GM23338 (cell line): ENCODE measurements around the gene IL9. TPM values are rescaled to one million over a fixed set of nuclear protein-coding genes. Genes with fewer than 3 reads are reported as not detected.
"Not testable (repeated sequence)": the region's sequence is repeated elsewhere in the genome, so short reads cannot be mapped to it uniquely, and the experiment has no call there.

Experiments
- ATAC-seq: fragments of 200-7000 bp; cut with Tn5 transposase; 3 replicates; pipeline ENCODE4 v1.9.1; 2020
- DNase-seq: peaks from one replicate; pipeline ENCODE4 v3.0.0-alpha.2; 2015; ENCODE audit warnings: low spot score
- H2AFZ ChIP-seq: fragments of 200-600 bp; sonication (generic); 2 replicates; pipeline ENCODE4 v1.8.0; 2016; ENCODE audit warnings: antibody characterized with exemption, mild to moderate bottlenecking, moderate library complexity
- H3F3A ChIP-seq: fragments of 200-600 bp; sonication (generic); replicated peaks from 2 replicates; pipeline ENCODE4 v1.8.0; 2017; ENCODE audit warnings: antibody characterized with exemption, mixed run types, low read depth
- H3K27ac ChIP-seq: fragments of 200-600 bp; sonication (generic); 2 replicates; pipeline ENCODE4 v1.6.1; 2016; ENCODE audit warnings: low read depth
- H3K27me3 ChIP-seq: fragments of 200-600 bp; sonication (generic); 2 replicates; pipeline ENCODE4 v1.8.0; 2016; ENCODE audit warnings: mild to moderate bottlenecking, mixed run types, moderate library complexity; ENCODE audit not compliant: insufficient read depth
- H3K36me3 ChIP-seq: fragments of 200-600 bp; sonication (generic); 2 replicates; pipeline ENCODE4 v1.8.0; 2016; ENCODE audit warnings: mild to moderate bottlenecking; ENCODE audit not compliant: insufficient read depth
- H3K4me1 ChIP-seq: fragments of 200-600 bp; sonication (generic); 2 replicates; pipeline ENCODE4 v1.8.0; 2016; ENCODE audit warnings: mild to moderate bottlenecking, moderate library complexity; ENCODE audit not compliant: insufficient read depth
- H3K4me2 ChIP-seq: fragments of 200-600 bp; sonication (generic); 2 replicates; pipeline ENCODE4 v1.7.1; 2017; ENCODE audit warnings: mixed run types
- H3K4me3 ChIP-seq: fragments of 200-600 bp; sonication (generic); 2 replicates; pipeline ENCODE4 v1.6.1; 2016; ENCODE audit warnings: mixed run types
- H3K79me2 ChIP-seq: fragments of 200-600 bp; sonication (generic); replicated peaks from 2 replicates; pipeline ENCODE4 v1.8.0; 2017; ENCODE audit warnings: mild to moderate bottlenecking; ENCODE audit not compliant: insufficient read depth
- H3K9me2 ChIP-seq: fragments of 200-600 bp; sonication (generic); 2 replicates; pipeline ENCODE4 v1.8.0; 2017; ENCODE audit not compliant: insufficient read depth
- H4K20me1 ChIP-seq: fragments of 200-600 bp; sonication (generic); replicated peaks from 2 replicates; pipeline ENCODE4 v1.8.0; 2017; ENCODE audit warnings: mild to moderate bottlenecking; ENCODE audit not compliant: insufficient read depth
- H3K27ac Mint-ChIP-seq: 2 replicates; pipeline ENCODE4 v1.8.0; 2020; ENCODE audit warnings: inconsistent platforms, mild to moderate bottlenecking, moderate library complexity, mixed read lengths
- H3K27me3 Mint-ChIP-seq: 3 replicates; pipeline ENCODE4 v1.8.0; 2022; ENCODE audit warnings: low read depth, mild to moderate bottlenecking, moderate library complexity, mixed read lengths, inconsistent platforms; ENCODE audit not compliant: insufficient read depth, poor library complexity
- H3K36me3 Mint-ChIP-seq: 3 replicates; pipeline ENCODE4 v1.8.0; 2021; ENCODE audit warnings: low read depth, mild to moderate bottlenecking, inconsistent platforms, moderate library complexity, mixed read lengths
- H3K4me1 Mint-ChIP-seq: 3 replicates; pipeline ENCODE4 v1.8.0; 2020; ENCODE audit warnings: mild to moderate bottlenecking, inconsistent platforms, mixed read lengths
- H3K4me3 Mint-ChIP-seq: 3 replicates; pipeline ENCODE4 v1.8.0; 2021; ENCODE audit warnings: moderate library complexity, mild to moderate bottlenecking, inconsistent platforms, mixed read lengths
- H3K9me3 Mint-ChIP-seq: 3 replicates; pipeline ENCODE4 v1.8.0; 2020; ENCODE audit warnings: moderate library complexity, mild to moderate bottlenecking, inconsistent platforms, mixed read lengths
- CREB1 ChIP-seq: fragments of 250-450 bp; sonication (Bioruptor Pico); IDR thresholded peaks from 2 replicates; pipeline ENCODE4 v1.5.0; 2020; ENCODE audit warnings: low read depth, mild to moderate bottlenecking, moderate library complexity
- CTCF ChIP-seq, 2 experiments: fragments of 200-600 bp in 1 of 2; sonication (generic) in 1 of 2; conservative IDR thresholded peaks; 2 replicates each; pipeline versions ENCODE4 v1.5.1 to v1.6.1; 2016 to 2017; ENCODE audit warnings: antibody characterized with exemption in 2 of 2, low read depth in 2 of 2, mild to moderate bottlenecking in 2 of 2, moderate library complexity in 1 of 2
- EZH2 ChIP-seq: fragments of 200-600 bp; sonication (generic); IDR thresholded peaks from one replicate; pipeline ENCODE4 v1.8.0; 2017; ENCODE audit warnings: antibody characterized with exemption, mild to moderate bottlenecking, low read depth; ENCODE audit not compliant: unreplicated experiment
- EZH2phosphoT487 ChIP-seq: fragments of 200-600 bp; sonication (generic); IDR thresholded peaks from one replicate; pipeline ENCODE4 v1.8.1; 2018; ENCODE audit warnings: antibody characterized with exemption; ENCODE audit not compliant: unreplicated experiment
- JUNB ChIP-seq: IDR thresholded peaks from one replicate; pipeline ENCODE4 v1.6.1; 2016; ENCODE audit warnings: antibody characterized with exemption; ENCODE audit not compliant: unreplicated experiment
- STAT1 ChIP-seq: IDR thresholded peaks from one replicate; pipeline ENCODE4 v1.6.1; 2016; ENCODE audit warnings: antibody characterized with exemption; ENCODE audit not compliant: unreplicated experiment
- ZNF114 ChIP-seq: fragments of 250-450 bp; sonication (Bioruptor Pico); IDR thresholded peaks from 2 replicates; pipeline ENCODE4 v1.5.0; 2020; ENCODE audit warnings: mild to moderate bottlenecking, moderate library complexity
- ZNF331 ChIP-seq: fragments of 250-450 bp; sonication (Bioruptor Pico); IDR thresholded peaks from 2 replicates; pipeline ENCODE4 v1.5.0; 2020; ENCODE audit warnings: low read depth, mild to moderate bottlenecking, moderate library complexity
- polyA plus RNA-seq: library from polyadenylated mRNA; unstranded; fragments of >200 nt; fragmentation: Nextera tagmentation; extraction: Ambion mirVana; gene quantifications from 2 replicates; pipeline ENCODE4 v1.2.1, GENCODE V29; 2016
- total RNA-seq: library from RNA; depleted of rRNA; stranded (reverse); fragments of >200 nt; shearing (Covaris generic); gene quantifications from 2 replicates; pipeline ENCODE4 v1.2.3, GENCODE V29; 2014
- TF ChIP-seq, protein P1 (sequence below): fragments of 250-450 bp; sonication (Bioruptor Pico); IDR thresholded peaks from 2 replicates; pipeline ENCODE4 v1.5.0; 2020; ENCODE audit warnings: mild to moderate bottlenecking, moderate library complexity
- TF ChIP-seq, protein P2 (sequence below): IDR thresholded peaks from one replicate; pipeline ENCODE4 v1.6.1; 2018; ENCODE audit warnings: antibody characterized with exemption; ENCODE audit not compliant: unreplicated experiment

The IL9 gene
- total and polyA plus RNA-seq, 2 experiments from 2014 or later = not detected

GRCh38 chr5:135859186-135859585 lies 36.5 kb downstream of the IL9 start:
- H4K20me1 ChIP-seq, H3K36me3 ChIP-seq, H3K4me3 ChIP-seq, H3K27me3 ChIP-seq, H3K27me3 Mint-ChIP-seq, ATAC-seq, H3F3A ChIP-seq, H3K9me2 ChIP-seq, H3K79me2 ChIP-seq, DNase-seq, H3K4me1 ChIP-seq, H3K27ac Mint-ChIP-seq, H3K4me1 Mint-ChIP-seq, H3K4me3 Mint-ChIP-seq, H3K36me3 Mint-ChIP-seq, H2AFZ ChIP-seq, H3K27ac ChIP-seq, H3K9me3 Mint-ChIP-seq, H3K4me2 ChIP-seq: not testable (repeated sequence)

GRCh38 chr5:135857630-135858311 lies 37.9 kb downstream of the IL9 start:
- no peaks in the 10 kb centered on the region for H4K20me1 ChIP-seq
- H3K4me3 ChIP-seq = no peak overlapping the region
- H3K9me2 ChIP-seq = peaks cover 5% of the 10 kb centered on the region; the same call in 1 of the 2 replicates
- H3K36me3 ChIP-seq = no peaks in the 10 kb centered on the region
- Mint-ChIP-seq H3K4me1 (no peaks in the 10 kb centered on the region), H3K4me3 (no peak overlapping the region), H3K36me3 (no peaks in the 10 kb centered on the region; the same call in 2 of the 3 replicates), H3K27me3 (peaks cover 2% of the 10 kb centered on the region), H3K27ac (no peak overlapping the region), H3K9me3 (no peaks in the 10 kb centered on the region)
- TF ChIP-seq ZNF331 (CRISPR knock-in tag) = no peak
- no peak for TF ChIP-seq ZNF114 (CRISPR knock-in tag)
- TF ChIP-seq, protein P1, sequence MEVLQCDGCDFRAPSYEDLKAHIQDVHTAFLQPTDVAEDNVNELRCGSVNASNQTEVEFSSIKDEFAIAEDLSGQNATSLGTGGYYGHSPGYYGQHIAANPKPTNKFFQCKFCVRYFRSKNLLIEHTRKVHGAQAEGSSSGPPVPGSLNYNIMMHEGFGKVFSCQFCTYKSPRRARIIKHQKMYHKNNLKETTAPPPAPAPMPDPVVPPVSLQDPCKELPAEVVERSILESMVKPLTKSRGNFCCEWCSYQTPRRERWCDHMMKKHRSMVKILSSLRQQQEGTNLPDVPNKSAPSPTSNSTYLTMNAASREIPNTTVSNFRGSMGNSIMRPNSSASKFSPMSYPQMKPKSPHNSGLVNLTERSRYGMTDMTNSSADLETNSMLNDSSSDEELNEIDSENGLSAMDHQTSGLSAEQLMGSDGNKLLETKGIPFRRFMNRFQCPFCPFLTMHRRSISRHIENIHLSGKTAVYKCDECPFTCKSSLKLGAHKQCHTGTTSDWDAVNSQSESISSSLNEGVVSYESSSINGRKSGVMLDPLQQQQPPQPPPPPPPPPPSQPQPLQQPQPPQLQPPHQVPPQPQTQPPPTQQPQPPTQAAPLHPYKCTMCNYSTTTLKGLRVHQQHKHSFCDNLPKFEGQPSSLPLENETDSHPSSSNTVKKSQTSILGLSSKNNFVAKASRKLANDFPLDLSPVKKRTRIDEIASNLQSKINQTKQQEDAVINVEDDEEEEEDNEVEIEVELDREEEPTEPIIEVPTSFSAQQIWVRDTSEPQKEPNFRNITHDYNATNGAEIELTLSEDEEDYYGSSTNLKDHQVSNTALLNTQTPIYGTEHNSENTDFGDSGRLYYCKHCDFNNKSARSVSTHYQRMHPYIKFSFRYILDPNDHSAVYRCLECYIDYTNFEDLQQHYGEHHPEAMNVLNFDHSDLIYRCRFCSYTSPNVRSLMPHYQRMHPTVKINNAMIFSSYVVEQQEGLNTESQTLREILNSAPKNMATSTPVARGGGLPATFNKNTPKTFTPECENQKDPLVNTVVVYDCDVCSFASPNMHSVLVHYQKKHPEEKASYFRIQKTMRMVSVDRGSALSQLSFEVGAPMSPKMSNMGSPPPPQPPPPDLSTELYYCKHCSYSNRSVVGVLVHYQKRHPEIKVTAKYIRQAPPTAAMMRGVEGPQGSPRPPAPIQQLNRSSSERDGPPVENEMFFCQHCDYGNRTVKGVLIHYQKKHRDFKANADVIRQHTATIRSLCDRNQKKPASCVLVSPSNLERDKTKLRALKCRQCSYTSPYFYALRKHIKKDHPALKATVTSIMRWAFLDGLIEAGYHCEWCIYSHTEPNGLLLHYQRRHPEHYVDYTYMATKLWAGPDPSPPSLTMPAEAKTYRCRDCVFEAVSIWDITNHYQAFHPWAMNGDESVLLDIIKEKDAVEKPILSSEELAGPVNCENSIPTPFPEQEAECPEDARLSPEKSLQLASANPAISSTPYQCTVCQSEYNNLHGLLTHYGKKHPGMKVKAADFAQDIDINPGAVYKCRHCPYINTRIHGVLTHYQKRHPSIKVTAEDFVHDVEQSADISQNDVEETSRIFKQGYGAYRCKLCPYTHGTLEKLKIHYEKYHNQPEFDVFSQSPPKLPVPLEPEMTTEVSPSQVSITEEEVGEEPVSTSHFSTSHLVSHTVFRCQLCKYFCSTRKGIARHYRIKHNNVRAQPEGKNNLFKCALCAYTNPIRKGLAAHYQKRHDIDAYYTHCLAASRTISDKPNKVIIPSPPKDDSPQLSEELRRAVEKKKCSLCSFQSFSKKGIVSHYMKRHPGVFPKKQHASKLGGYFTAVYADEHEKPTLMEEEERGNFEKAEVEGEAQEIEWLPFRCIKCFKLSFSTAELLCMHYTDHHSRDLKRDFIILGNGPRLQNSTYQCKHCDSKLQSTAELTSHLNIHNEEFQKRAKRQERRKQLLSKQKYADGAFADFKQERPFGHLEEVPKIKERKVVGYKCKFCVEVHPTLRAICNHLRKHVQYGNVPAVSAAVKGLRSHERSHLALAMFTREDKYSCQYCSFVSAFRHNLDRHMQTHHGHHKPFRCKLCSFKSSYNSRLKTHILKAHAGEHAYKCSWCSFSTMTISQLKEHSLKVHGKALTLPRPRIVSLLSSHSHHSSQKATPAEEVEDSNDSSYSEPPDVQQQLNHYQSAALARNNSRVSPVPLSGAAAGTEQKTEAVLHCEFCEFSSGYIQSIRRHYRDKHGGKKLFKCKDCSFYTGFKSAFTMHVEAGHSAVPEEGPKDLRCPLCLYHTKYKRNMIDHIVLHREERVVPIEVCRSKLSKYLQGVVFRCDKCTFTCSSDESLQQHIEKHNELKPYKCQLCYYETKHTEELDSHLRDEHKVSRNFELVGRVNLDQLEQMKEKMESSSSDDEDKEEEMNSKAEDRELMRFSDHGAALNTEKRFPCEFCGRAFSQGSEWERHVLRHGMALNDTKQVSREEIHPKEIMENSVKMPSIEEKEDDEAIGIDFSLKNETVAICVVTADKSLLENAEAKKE = no peak
- no peak for TF ChIP-seq STAT1
- no peak for TF ChIP-seq CTCF (conservative IDR thresholded peaks at IDR 0.05; ENCODE audit: low read depth in 2 of 2)
- TF ChIP-seq, protein P2, sequence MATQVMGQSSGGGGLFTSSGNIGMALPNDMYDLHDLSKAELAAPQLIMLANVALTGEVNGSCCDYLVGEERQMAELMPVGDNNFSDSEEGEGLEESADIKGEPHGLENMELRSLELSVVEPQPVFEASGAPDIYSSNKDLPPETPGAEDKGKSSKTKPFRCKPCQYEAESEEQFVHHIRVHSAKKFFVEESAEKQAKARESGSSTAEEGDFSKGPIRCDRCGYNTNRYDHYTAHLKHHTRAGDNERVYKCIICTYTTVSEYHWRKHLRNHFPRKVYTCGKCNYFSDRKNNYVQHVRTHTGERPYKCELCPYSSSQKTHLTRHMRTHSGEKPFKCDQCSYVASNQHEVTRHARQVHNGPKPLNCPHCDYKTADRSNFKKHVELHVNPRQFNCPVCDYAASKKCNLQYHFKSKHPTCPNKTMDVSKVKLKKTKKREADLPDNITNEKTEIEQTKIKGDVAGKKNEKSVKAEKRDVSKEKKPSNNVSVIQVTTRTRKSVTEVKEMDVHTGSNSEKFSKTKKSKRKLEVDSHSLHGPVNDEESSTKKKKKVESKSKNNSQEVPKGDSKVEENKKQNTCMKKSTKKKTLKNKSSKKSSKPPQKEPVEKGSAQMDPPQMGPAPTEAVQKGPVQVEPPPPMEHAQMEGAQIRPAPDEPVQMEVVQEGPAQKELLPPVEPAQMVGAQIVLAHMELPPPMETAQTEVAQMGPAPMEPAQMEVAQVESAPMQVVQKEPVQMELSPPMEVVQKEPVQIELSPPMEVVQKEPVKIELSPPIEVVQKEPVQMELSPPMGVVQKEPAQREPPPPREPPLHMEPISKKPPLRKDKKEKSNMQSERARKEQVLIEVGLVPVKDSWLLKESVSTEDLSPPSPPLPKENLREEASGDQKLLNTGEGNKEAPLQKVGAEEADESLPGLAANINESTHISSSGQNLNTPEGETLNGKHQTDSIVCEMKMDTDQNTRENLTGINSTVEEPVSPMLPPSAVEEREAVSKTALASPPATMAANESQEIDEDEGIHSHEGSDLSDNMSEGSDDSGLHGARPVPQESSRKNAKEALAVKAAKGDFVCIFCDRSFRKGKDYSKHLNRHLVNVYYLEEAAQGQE = no peak
- TF ChIP-seq JUNB = no peak
- TF ChIP-seq CREB1 (CRISPR knock-in tag) = no peak
- TF ChIP-seq EZH2 = no peak
- no peak for TF ChIP-seq EZH2phosphoT487
- no peak overlapping the region for H3K27ac ChIP-seq
- no peaks in the 10 kb centered on the region for H3F3A ChIP-seq
- H3K4me2 ChIP-seq = no peak overlapping the region
- no peaks in the 10 kb centered on the region for H3K27me3 ChIP-seq
- no peak for ATAC-seq
- no peaks in the 10 kb centered on the region for H3K4me1 ChIP-seq
- H3K79me2 ChIP-seq = no peaks in the 10 kb centered on the region
- H2AFZ ChIP-seq = no peak overlapping the region
- DNase-seq = no peak
